OCI-LY1 (cell line): Measurements from ENCODE around the gene DUSP9.
A peak's percentile ranks its signal among the peaks of the same experiment; 100 is the strongest.

Experiments
- H2AFZ ChIP-seq: fragments of 200-600 bp; sonication (generic), shearing (Covaris generic); 2 replicates; pipeline ENCODE4 v1.6.0; 2014; ENCODE audit warnings: antibody characterized with exemption, mild to moderate bottlenecking, low read length
- H3F3A ChIP-seq: fragments of 200-600 bp; sonication (generic), shearing (Covaris generic); 2 replicates; pipeline ENCODE4 v1.6.0; 2014; ENCODE audit warnings: mild to moderate bottlenecking, antibody characterized with exemption, low read length, moderate library complexity; ENCODE audit not compliant: insufficient read depth
- H3K27ac ChIP-seq: fragments of 200-600 bp; sonication (generic); 2 replicates; pipeline ENCODE4 v1.5.1; 2014; ENCODE audit warnings: low read length, mixed run types, mild to moderate bottlenecking, low read depth; ENCODE audit not compliant: poor library complexity, severe bottlenecking
- H3K27me3 ChIP-seq: fragments of 200-600 bp; sonication (generic); 2 replicates; pipeline ENCODE4 v1.6.0; 2014; ENCODE audit warnings: antibody characterized with exemption, mild to moderate bottlenecking, low read length, moderate library complexity; ENCODE audit not compliant: insufficient read depth
- H3K36me3 ChIP-seq: fragments of 200-600 bp; sonication (generic); 2 replicates; pipeline ENCODE4 v1.6.1; 2014; ENCODE audit warnings: mild to moderate bottlenecking, antibody characterized with exemption, low read length, moderate library complexity, mixed read lengths; ENCODE audit not compliant: insufficient read depth
- H3K4me1 ChIP-seq: fragments of 200-600 bp; sonication (generic); 2 replicates; pipeline ENCODE4 v1.5.1; 2014; ENCODE audit warnings: mild to moderate bottlenecking, low read length, moderate library complexity; ENCODE audit not compliant: insufficient read depth, severe bottlenecking
- H3K4me2 ChIP-seq: fragments of 200-600 bp; sonication (generic), shearing (Covaris generic); 2 replicates; pipeline ENCODE4 v1.6.1; 2014; ENCODE audit warnings: low read length
- H3K4me3 ChIP-seq: fragments of 200-600 bp; sonication (generic); 2 replicates; pipeline ENCODE4 v1.5.1; 2014; ENCODE audit warnings: low read length, low read depth, mild to moderate bottlenecking, mixed read lengths; ENCODE audit not compliant: poor library complexity, severe bottlenecking
- H3K79me2 ChIP-seq: fragments of 200-600 bp; shearing (Covaris generic); 2 replicates; pipeline ENCODE4 v1.6.1; 2016; ENCODE audit warnings: mixed run types, low read length, mixed read lengths; ENCODE audit not compliant: insufficient read depth
- H3K9ac ChIP-seq: fragments of 200-600 bp; sonication (generic), shearing (Covaris generic); 2 replicates; pipeline ENCODE4 v1.6.1; 2014; ENCODE audit warnings: mild to moderate bottlenecking, low read length, mixed read lengths
- H3K9me2 ChIP-seq: fragments of 200-600 bp; sonication (generic), shearing (Covaris generic); 2 replicates; pipeline ENCODE4 v1.6.1; 2014; ENCODE audit warnings: low read depth, mild to moderate bottlenecking, low read length, mixed read lengths
- H3K9me3 ChIP-seq: fragments of 200-600 bp; shearing (Covaris generic); 2 replicates; pipeline ENCODE4 v1.6.1; 2014; ENCODE audit warnings: low read length, mixed read lengths
- H4K20me1 ChIP-seq: fragments of 200-600 bp; sonication (generic), shearing (Covaris generic); 2 replicates; pipeline ENCODE4 v1.6.0; 2016; ENCODE audit warnings: mild to moderate bottlenecking, low read length; ENCODE audit not compliant: insufficient read depth
- CTCF ChIP-seq: fragments of 200-600 bp; sonication (generic), shearing (Covaris generic); IDR thresholded peaks from 2 replicates; pipeline ENCODE4 v1.5.1; 2017; ENCODE audit warnings: mild to moderate bottlenecking, antibody characterized with exemption, low read length, moderate library complexity, mixed read lengths
- EZH2 ChIP-seq: fragments of 200-600 bp; sonication (generic), shearing (Covaris generic); IDR thresholded peaks from 2 replicates; pipeline ENCODE4 v1.8.0; 2017; ENCODE audit warnings: borderline replicate concordance, mixed run types, mild to moderate bottlenecking, antibody characterized with exemption, low read length, moderate library complexity, mixed read lengths

The DUSP9 gene

GRCh38 chrX:153608376-153608775 lies 38.6 kb upstream of the DUSP9 start:
- H3K36me3 ChIP-seq = no peaks in the 10 kb centered on the region
- H4K20me1 ChIP-seq = no peaks in the 10 kb centered on the region
- TF ChIP-seq EZH2 (no peak), CTCF (no peak)
- H3K27ac ChIP-seq = no peak overlapping the region
- no peak overlapping the region for H2AFZ ChIP-seq
- no peaks in the 10 kb centered on the region for H3K9me2 ChIP-seq
- H3K9me3 ChIP-seq = no peaks in the 10 kb centered on the region
- H3K79me2 ChIP-seq = no peaks in the 10 kb centered on the region
- H3K4me2 ChIP-seq = no peak overlapping the region
- H3K27me3 ChIP-seq = no peaks in the 10 kb centered on the region
- H3K9ac ChIP-seq = no peak overlapping the region
- H3K4me1 ChIP-seq = peaks cover 7% of the 10 kb centered on the region
- H3K4me3 ChIP-seq = no peak overlapping the region
- H3F3A ChIP-seq = no peaks in the 10 kb centered on the region

- Histone ChIP-seq H3K4me3 (no peak overlapping the region), H2AFZ (no peak overlapping the region), H3K36me3 (no peaks in the 10 kb centered on the region), H3K4me1 (peaks cover 7% of the 10 kb centered on the region), H4K20me1 (no peaks in the 10 kb centered on the region), H3K27ac (no peak overlapping the region), H3K9me3 (no peaks in the 10 kb centered on the region), H3K9ac (no peak overlapping the region), H3K79me2 (no peaks in the 10 kb centered on the region), H3K9me2 (no peaks in the 10 kb centered on the region), H3F3A (no peaks in the 10 kb centered on the region), H3K4me2 (no peak overlapping the region), H3K27me3 (no peaks in the 10 kb centered on the region)
- TF ChIP-seq CTCF (no peak), EZH2 (no peak)
Measured at GRCh38 chrX:153608806-153609205, 38.2 kb upstream of the DUSP9 start.

GRCh38 chrX:153609917-153610835 lies 36.8 kb upstream of the DUSP9 start:
- Histone ChIP-seq H3K4me1 (peaks cover 7% of the 10 kb centered on the region), H3F3A (no peaks in the 10 kb centered on the region), H3K4me2 (peak overlapping the region; percentile 73), H4K20me1 (no peaks in the 10 kb centered on the region), H2AFZ (no peak overlapping the region), H3K9ac (peak overlapping the region; percentile 54; the same call in 1 of the 2 replicates), H3K27me3 (no peaks in the 10 kb centered on the region), H3K27ac (no peak overlapping the region), H3K4me3 (peak overlapping the region; percentile 56), H3K36me3 (no peaks in the 10 kb centered on the region), H3K79me2 (no peaks in the 10 kb centered on the region), H3K9me2 (no peaks in the 10 kb centered on the region), H3K9me3 (no peaks in the 10 kb centered on the region)
- peak; percentile 64 for TF ChIP-seq CTCF
- TF ChIP-seq EZH2 = no peak
